Breast epithelium (tissue), 3 donors: ENCODE data around the gene SEC14L5.

Experiments
- POLR2A ChIP-seq: fragments of 450-650 bp; IDR thresholded peaks from one replicate; pipeline ENCODE4 v1.6.1; 2016; ENCODE audit warnings: antibody characterized with exemption, mild to moderate bottlenecking, moderate library complexity
- POLR2AphosphoS5 ChIP-seq, 3 donors: sonication (generic); formaldehyde crosslinking; IDR thresholded peaks; one replicate each; pipeline ENCODE4 v1.6.1; 2017; ENCODE audit warnings: antibody characterized with exemption in 3 of 3
- TF ChIP-seq, protein P1 (sequence below), 3 donors: fragments of 450-650 bp; IDR thresholded peaks; one replicate each; pipeline ENCODE4 v1.5.1; 2016 to 2017; ENCODE audit warnings: antibody characterized with exemption in 3 of 3, mild to moderate bottlenecking in 3 of 3, moderate library complexity in 3 of 3

- TF ChIP-seq, protein P1, sequence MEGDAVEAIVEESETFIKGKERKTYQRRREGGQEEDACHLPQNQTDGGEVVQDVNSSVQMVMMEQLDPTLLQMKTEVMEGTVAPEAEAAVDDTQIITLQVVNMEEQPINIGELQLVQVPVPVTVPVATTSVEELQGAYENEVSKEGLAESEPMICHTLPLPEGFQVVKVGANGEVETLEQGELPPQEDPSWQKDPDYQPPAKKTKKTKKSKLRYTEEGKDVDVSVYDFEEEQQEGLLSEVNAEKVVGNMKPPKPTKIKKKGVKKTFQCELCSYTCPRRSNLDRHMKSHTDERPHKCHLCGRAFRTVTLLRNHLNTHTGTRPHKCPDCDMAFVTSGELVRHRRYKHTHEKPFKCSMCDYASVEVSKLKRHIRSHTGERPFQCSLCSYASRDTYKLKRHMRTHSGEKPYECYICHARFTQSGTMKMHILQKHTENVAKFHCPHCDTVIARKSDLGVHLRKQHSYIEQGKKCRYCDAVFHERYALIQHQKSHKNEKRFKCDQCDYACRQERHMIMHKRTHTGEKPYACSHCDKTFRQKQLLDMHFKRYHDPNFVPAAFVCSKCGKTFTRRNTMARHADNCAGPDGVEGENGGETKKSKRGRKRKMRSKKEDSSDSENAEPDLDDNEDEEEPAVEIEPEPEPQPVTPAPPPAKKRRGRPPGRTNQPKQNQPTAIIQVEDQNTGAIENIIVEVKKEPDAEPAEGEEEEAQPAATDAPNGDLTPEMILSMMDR (IDR thresholded peaks at IDR 0.05): no peak
- TF ChIP-seq POLR2A: no peak
- no peak for TF ChIP-seq POLR2AphosphoS5 (IDR thresholded peaks at IDR 0.05)
Observed at GRCh38 chr16:5015887-5016286, 57.8 kb downstream of the SEC14L5 start.
